Muscle layer of duodenum (tissue), 2 donors: ENCODE data around the gene LINGO3.

ENCODE experiments used
- H3K27ac ChIP-seq: one replicate; pipeline ENCODE4 v1.7.0; 2013; ENCODE audit warnings: mild to moderate bottlenecking, low read length
- H3K27me3 ChIP-seq: one replicate; pipeline ENCODE4 v1.7.0; 2013; ENCODE audit warnings: low read depth, mild to moderate bottlenecking, control low read depth, low read length
- H3K36me3 ChIP-seq, 2 donors: one replicate each; pipeline ENCODE4 v1.7.0; 2013; ENCODE audit warnings: low read length in 2 of 2, control low read depth in 1 of 2, mild to moderate bottlenecking in 1 of 2; ENCODE audit not compliant: insufficient read depth in 2 of 2, control insufficient read depth in 1 of 2
- H3K4me1 ChIP-seq, 2 donors: one replicate each; pipeline ENCODE4 v1.7.0; 2013; ENCODE audit warnings: low read length in 2 of 2, mild to moderate bottlenecking in 2 of 2, control low read depth in 1 of 2, moderate library complexity in 1 of 2; ENCODE audit not compliant: insufficient read depth in 2 of 2, control insufficient read depth in 1 of 2
- H3K4me3 ChIP-seq, 2 donors: one replicate each; pipeline ENCODE4 v1.7.0; 2013; ENCODE audit warnings: low read length in 2 of 2, low read depth in 1 of 2, mild to moderate bottlenecking in 1 of 2
- H3K9me3 ChIP-seq, 2 donors: one replicate each; pipeline ENCODE4 v1.7.0; 2013; ENCODE audit warnings: low read length in 2 of 2, control low read depth in 1 of 2, mild to moderate bottlenecking in 1 of 2; ENCODE audit not compliant: control insufficient read depth in 1 of 2
- donor health status: healthy.

LINGO3 gene

GRCh38 chr19:2345794-2346663 lies 38.1 kb upstream of the LINGO3 start:
- Histone ChIP-seq H3K4me3 (no peak overlapping the region), H3K4me1 (peaks cover 0 to 6% of the 10 kb centered on the region in 2 donors), H3K27ac (no peak overlapping the region), H3K36me3 (peaks cover 6 to 36% of the 10 kb centered on the region in 2 donors), H3K27me3 (no peaks in the 10 kb centered on the region), H3K9me3 (no peaks in the 10 kb centered on the region)

GRCh38 chr19:2345076-2345475 lies 37.1 kb upstream of the LINGO3 start:
- H3K4me1 ChIP-seq = peaks cover 0 to 6% of the 10 kb centered on the region in 2 donors
- no peaks in the 10 kb centered on the region for H3K9me3 ChIP-seq
- H3K4me3 ChIP-seq = no peak overlapping the region
- H3K36me3 ChIP-seq = peaks cover 0 to 36% of the 10 kb centered on the region in 2 donors
- H3K27ac ChIP-seq = no peak overlapping the region
- H3K27me3 ChIP-seq = no peaks in the 10 kb centered on the region

GRCh38 chr19:2344381-2344870 lies 36.5 kb upstream of the LINGO3 start:
- H3K36me3 ChIP-seq = peaks cover 0 to 36% of the 10 kb centered on the region in 2 donors
- no peak overlapping the region for H3K27ac ChIP-seq
- H3K4me3 ChIP-seq = no peak overlapping the region
- H3K4me1 ChIP-seq = peaks cover 0 to 6% of the 10 kb centered on the region in 2 donors
- H3K27me3 ChIP-seq = no peaks in the 10 kb centered on the region
- no peaks in the 10 kb centered on the region for H3K9me3 ChIP-seq

- no peak overlapping the region for H3K4me3 ChIP-seq
- H3K36me3 ChIP-seq = peaks cover 0 to 46% of the 10 kb centered on the region in 2 donors
- H3K9me3 ChIP-seq = no peaks in the 10 kb centered on the region
- H3K27ac ChIP-seq = no peak overlapping the region
- H3K4me1 ChIP-seq = peaks cover 0 to 6% of the 10 kb centered on the region in 2 donors
- H3K27me3 ChIP-seq = no peaks in the 10 kb centered on the region
Measured at GRCh38 chr19:2343289-2343982, 35.5 kb upstream of the LINGO3 start.

- H3K4me1 ChIP-seq = peaks cover 0 to 6% of the 10 kb centered on the region in 2 donors
- H3K27ac ChIP-seq = no peak overlapping the region
- H3K4me3 ChIP-seq = no peak overlapping the region
- H3K9me3 ChIP-seq = no peaks in the 10 kb centered on the region
- peaks cover 0 to 50% of the 10 kb centered on the region in 2 donors for H3K36me3 ChIP-seq
- no peaks in the 10 kb centered on the region for H3K27me3 ChIP-seq
Measured at GRCh38 chr19:2342656-2343288, 34.8 kb upstream of the LINGO3 start.

GRCh38 chr19:2341982-2342381 lies 34.0 kb upstream of the LINGO3 start:
- H3K27ac ChIP-seq = no peak overlapping the region
- peaks cover 0 to 51% of the 10 kb centered on the region in 2 donors for H3K36me3 ChIP-seq
- no peaks in the 10 kb centered on the region for H3K27me3 ChIP-seq
- peaks cover 0 to 6% of the 10 kb centered on the region in 2 donors for H3K4me1 ChIP-seq
- H3K4me3 ChIP-seq = no peak overlapping the region
- H3K9me3 ChIP-seq = no peaks in the 10 kb centered on the region

GRCh38 chr19:2341244-2341751 lies 33.3 kb upstream of the LINGO3 start:
- Histone ChIP-seq H3K36me3 (peaks cover 0 to 54% of the 10 kb centered on the region in 2 donors), H3K27me3 (no peaks in the 10 kb centered on the region), H3K4me3 (no peak overlapping the region), H3K27ac (no peak overlapping the region), H3K4me1 (peaks cover 0 to 6% of the 10 kb centered on the region in 2 donors), H3K9me3 (no peaks in the 10 kb centered on the region)

- Histone ChIP-seq H3K36me3 (peaks cover 0 to 54% of the 10 kb centered on the region in 2 donors), H3K4me1 (peaks cover 0 to 3% of the 10 kb centered on the region in 2 donors), H3K4me3 (no peak overlapping the region), H3K9me3 (no peaks in the 10 kb centered on the region), H3K27ac (no peak overlapping the region), H3K27me3 (no peaks in the 10 kb centered on the region)
Measured at GRCh38 chr19:2340496-2341243, 32.7 kb upstream of the LINGO3 start.

GRCh38 chr19:2339644-2340310 lies 31.8 kb upstream of the LINGO3 start:
- Histone ChIP-seq H3K4me1 (no peaks in the 10 kb centered on the region), H3K36me3 (peaks cover 0 to 48% of the 10 kb centered on the region in 2 donors), H3K27me3 (no peaks in the 10 kb centered on the region), H3K9me3 (no peaks in the 10 kb centered on the region), H3K4me3 (no peak overlapping the region), H3K27ac (no peak overlapping the region)
